Retina (tissue), 1 donor: ENCODE results near the gene SEPSECS.

Experiments used
- DNase-seq: peaks from one replicate; pipeline ENCODE4 v3.0.0-alpha.2; 2016

Gene SEPSECS

GRCh38 chr4:25159837-25160713 lies at the start of gene SEPSECS:
Gene SEPSECS, minus strand, starts transcription at chr4:25160449. Its CDS starts 80 bp downstream, at chr4:25160369.
- peak; percentile 95 for DNase-seq

- no peak for DNase-seq
Measured at GRCh38 chr4:25209702-25210101, 49.5 kb upstream of the SEPSECS start.

GRCh38 chr4:25207997-25208396 lies 47.7 kb upstream of the SEPSECS start:
- DNase-seq: no peak

GRCh38 chr4:25198713-25199112 lies 38.5 kb upstream of the SEPSECS start:
- DNase-seq: no peak

GRCh38 chr4:25190407-25190806 lies 30.2 kb upstream of the SEPSECS start:
- no peak for DNase-seq

GRCh38 chr4:25184056-25184455 lies 23.8 kb upstream of the SEPSECS start:
- no peak for DNase-seq

GRCh38 chr4:25182937-25183336 lies 22.7 kb upstream of the SEPSECS start:
- no peak for DNase-seq

- no peak for DNase-seq
Measured at GRCh38 chr4:25180524-25181131, 20.4 kb upstream of the SEPSECS start.

- DNase-seq: no peak
Measured at GRCh38 chr4:25178838-25179261, 18.6 kb upstream of the SEPSECS start.

- DNase-seq: no peak
Measured at GRCh38 chr4:25177147-25177546, 16.9 kb upstream of the SEPSECS start.

GRCh38 chr4:25174674-25175073 lies 14.4 kb upstream of the SEPSECS start:
- DNase-seq: no peak

- peak; percentile 16 for DNase-seq
Measured at GRCh38 chr4:25172961-25173915, 13.0 kb upstream of the SEPSECS start.

- DNase-seq: no peak
Measured at GRCh38 chr4:25171201-25171865, 11.1 kb upstream of the SEPSECS start.

GRCh38 chr4:25169446-25169845 lies 9.2 kb upstream of the SEPSECS start:
- no peak for DNase-seq

GRCh38 chr4:25165916-25166315 lies 5.7 kb upstream of the SEPSECS start:
- no peak for DNase-seq

- no peak for DNase-seq
Measured at GRCh38 chr4:25163196-25163595, 2.9 kb upstream of the SEPSECS start.

GRCh38 chr4:25162566-25162965 lies 2.3 kb upstream of the SEPSECS start:
- DNase-seq: no peak

- DNase-seq: no peak
Measured at GRCh38 chr4:25161593-25161950, 1.3 kb upstream of the SEPSECS start.

- DNase-seq: no peak
Measured at GRCh38 chr4:25160714-25161592, 704 bp upstream of the SEPSECS start.

- no peak for DNase-seq
Measured at GRCh38 chr4:25158817-25159216, 1.4 kb downstream of the SEPSECS start.

GRCh38 chr4:25157081-25157480 lies 3.2 kb downstream of the SEPSECS start:
- DNase-seq: no peak

GRCh38 chr4:25155947-25156346 lies 4.3 kb downstream of the SEPSECS start:
- DNase-seq: no peak
